HG03175 (cell line): ENCODE measurements around the gene ATP5F1E.
"Not testable (repeated sequence)": the region's sequence is repeated elsewhere in the genome, so short reads cannot be mapped to it uniquely, and the experiment has no call there.

ENCODE experiments used
- ATAC-seq: cut with Tn5 transposase; IDR thresholded peaks from one replicate; pipeline ENCODE4 v1.9.1; 2021; ENCODE audit warnings: mild to moderate bottlenecking, moderate library complexity; ENCODE audit not compliant: unreplicated experiment

ATP5F1E gene

GRCh38 chr20:59022754-59023153, 9.4 kb downstream of the ATP5F1E start:
- ATAC-seq: no peak

GRCh38 chr20:59020938-59021551, 11.1 kb downstream of the ATP5F1E start:
- no peak for ATAC-seq

DNA sequence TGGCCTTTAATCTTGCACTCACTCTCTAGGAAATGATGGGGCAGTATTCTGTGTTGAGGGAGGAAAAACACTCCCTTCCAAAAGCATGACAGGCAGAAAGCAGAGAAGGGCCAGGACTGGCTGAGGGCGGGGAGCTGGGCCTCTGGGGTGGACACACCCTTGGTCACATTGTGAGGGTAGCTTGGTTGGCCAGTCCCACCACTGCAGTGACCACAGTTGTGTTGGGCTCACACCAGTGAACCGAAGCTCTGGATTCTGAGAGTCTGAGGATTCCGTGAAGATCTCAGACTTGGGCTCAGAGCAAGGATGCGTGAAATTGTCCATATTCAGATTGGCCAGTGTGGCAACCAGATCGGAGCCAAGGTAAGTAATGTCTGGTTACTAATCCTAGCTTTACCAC, 12.9 kb downstream of the ATP5F1E start, which contains the start of gene TUBB1:
Gene TUBB1, plus strand, starts transcription at position 213 of the 400 bp plus-strand sequence. Its CDS starts 94 bp downstream, at position 307.
- no peak for ATAC-seq

DNA sequence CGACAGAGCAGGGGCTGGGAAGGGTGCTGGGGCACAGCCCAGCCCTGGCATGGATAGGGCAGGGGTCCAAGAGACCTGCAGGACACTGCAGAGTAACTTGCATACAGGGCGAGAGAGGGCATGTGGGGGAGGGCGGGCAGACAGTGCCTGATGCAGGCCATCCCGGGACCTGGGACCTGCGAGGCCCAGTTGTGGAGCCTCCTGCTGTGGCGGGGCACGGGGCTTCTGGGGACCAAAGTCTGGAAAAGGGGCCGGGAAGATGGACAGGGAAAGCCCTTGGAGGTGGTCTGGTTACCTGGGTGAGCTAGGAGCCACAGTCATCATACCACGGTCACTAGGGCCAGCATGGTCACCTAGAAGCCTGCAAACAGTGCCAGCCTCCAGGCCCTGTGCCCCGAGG, 13.3 kb downstream of the ATP5F1E start:
- ATAC-seq: no peak

- no peak for ATAC-seq
These were observed 14.5 kb downstream of the ATP5F1E start for GRCh38 chr20:59017493-59018231.

DNA sequence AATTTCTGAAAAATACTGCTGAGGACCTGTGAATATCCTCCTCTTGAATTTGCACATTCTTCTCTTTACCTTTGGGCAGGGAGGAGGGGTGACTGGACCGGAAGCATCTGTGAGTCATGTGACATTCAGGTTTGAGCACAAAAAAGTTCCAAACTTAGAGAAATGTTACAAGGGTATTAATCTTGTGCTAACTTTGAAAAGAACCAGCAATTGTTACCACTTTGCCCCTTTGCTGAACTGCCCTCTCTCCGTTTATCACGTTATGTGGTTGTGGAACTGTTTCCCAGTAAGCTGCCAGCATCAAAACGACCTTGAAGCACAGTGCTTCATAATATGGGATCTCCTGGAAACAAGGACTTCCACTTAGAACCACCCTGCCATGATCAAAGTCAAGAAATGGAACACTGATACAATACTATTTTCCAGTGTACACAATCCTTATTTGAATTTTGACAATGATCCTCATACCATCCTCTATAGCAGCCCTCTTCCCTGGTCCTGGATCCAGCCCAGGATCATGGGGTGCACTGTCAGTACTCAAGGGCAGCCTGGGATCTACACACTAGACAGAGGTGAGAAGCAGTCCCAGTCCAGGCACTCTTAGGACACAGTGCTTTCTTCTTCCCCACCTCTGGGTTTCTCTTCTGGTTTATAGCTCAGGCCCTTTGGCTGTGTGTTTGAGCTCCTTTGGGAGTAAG, 15.2 kb downstream of the ATP5F1E start:
- no peak for ATAC-seq

DNA sequence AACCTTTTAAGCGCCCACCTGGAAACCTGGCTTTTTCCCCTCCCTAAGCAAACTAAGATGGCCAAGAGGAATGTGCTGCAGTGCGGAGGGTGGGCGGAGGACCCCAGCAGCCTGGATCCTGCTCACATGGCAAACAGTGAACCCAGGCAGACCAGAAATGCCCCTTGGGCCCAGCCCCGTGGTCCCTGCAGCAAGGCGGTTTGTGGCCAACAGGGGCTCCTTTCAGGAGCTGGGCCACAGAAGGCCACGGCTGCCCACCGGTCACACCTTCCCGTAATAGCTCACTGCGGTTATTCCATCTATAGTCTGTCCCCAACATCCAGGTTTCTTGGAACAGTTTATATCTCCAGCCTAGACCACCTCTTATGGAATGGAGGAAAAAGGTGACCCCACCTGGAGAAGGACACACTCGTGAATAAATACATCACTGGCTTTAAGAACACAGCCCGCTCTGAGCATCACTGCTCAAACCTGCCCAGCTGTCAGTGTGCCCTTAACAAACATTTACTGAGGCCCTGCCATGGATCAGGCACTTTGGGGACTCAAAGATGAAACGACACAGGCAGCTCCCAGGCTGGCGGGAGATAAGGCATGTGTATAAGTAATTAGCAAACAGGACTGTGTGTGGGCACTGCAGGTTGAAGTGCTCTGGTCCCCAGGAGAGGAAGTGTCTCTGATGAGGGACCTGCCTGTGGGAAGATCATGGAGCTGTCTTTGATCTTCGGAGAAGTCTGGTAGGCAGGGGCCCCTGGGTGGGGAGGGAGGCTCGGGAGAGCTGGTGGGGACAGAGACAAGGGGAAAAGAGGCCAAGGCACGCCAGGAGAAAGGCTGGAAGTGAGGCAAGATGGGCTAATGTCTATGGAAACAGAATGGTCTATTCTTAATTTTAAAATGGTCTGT, 16.1 kb downstream of the ATP5F1E start:
- no peak for ATAC-seq

DNA sequence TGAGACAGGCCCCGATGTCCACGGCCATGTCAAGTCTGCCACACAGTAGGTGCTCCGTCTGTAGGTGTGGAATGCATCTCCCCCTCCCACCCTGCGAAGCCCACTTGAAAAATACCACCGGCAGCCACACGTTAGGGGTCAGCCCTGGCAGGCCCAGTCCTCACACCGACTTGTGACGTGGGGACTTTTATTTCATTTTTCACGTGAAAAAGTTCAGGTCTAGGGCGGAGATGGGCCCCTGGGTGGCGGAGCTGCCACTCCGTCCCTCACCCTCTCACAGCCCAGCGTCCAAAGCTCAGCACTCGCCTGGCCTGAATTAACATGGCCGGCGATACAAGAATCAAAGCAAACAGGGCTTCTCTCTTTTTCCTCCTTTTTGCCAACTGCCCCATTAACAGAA, 16.7 kb downstream of the ATP5F1E start:
- ATAC-seq: no peak

GRCh38 chr20:59014680-59015389, 17.3 kb downstream of the ATP5F1E start:
- ATAC-seq: no peak

DNA sequence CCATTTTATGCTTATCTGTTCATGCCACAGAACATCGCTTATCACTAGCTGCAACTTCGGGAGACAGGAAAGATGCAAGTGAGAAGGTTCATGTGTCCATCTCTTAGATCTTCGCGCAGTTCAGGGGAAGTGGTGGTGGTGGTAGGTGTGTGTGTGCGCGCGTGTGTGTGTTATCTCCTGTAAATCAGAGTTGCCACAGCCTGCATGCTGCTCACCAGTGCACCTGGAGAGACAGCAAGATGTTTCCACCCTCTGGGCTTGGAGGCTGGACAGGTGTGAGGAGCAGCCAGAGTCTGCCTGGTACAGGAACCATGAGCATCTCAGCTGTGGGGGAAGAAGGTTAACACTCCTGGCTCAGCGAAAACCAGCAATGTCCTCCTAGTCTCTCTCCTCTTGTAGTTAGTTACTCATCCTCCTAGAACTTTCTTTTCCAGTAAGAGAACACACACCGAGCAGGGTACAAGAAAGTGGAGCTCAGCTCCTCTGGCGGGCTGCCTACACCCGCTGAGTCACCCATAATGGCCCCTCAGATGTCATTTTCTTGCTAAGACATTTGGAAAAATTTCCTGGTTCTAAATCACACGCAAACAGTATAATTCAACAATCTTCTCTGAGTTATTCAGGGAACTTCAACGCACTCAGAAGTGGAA, 18.1 kb downstream of the ATP5F1E start:
- ATAC-seq: no peak

- no peak for ATAC-seq
These were observed 18.8 kb downstream of the ATP5F1E start for GRCh38 chr20:59013031-59013951.

GRCh38 chr20:59011874-59012157, 20.3 kb downstream of the ATP5F1E start:
- ATAC-seq: not testable (repeated sequence)

DNA sequence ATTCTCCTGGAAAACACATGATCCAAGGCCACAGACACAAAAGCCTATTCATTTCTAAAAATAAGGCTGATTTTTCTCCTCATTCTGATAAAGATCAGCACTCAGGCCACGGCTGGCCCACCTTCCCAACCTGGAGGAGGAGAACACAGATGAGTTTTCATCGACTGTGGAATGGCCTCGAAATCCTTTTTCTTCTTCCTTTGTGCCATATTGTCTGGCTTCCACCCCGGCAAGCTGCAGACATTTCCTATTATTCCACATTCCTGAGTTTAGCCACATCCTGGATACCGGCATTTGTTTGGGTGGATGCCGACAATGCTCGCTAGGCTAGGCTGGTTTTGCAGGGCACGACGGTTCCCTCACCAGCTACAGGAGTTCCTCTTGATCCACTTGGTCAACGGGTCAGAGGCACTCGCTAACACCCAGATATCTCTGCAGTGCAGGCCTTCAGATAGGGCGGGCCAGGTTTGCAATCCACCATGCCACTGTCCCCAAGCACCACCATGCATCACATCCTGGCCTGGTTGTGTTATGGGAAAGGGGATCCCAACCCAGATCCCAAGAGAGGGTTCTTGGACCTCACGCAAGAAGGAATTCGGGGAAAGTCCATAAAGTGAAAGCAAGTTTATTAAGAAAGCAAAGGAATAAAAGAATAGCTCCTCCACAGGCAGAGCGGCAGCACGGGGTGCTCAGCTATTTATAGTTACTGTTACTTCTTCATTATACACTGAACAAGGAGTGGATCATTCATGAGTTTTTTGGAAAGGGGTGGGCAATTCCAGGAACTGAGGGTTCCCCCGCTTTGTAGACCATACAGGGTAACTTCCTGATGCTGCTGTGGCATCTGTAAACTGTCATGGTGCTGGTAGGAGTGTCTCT, 20.9 kb downstream of the ATP5F1E start:
- ATAC-seq: no peak

DNA sequence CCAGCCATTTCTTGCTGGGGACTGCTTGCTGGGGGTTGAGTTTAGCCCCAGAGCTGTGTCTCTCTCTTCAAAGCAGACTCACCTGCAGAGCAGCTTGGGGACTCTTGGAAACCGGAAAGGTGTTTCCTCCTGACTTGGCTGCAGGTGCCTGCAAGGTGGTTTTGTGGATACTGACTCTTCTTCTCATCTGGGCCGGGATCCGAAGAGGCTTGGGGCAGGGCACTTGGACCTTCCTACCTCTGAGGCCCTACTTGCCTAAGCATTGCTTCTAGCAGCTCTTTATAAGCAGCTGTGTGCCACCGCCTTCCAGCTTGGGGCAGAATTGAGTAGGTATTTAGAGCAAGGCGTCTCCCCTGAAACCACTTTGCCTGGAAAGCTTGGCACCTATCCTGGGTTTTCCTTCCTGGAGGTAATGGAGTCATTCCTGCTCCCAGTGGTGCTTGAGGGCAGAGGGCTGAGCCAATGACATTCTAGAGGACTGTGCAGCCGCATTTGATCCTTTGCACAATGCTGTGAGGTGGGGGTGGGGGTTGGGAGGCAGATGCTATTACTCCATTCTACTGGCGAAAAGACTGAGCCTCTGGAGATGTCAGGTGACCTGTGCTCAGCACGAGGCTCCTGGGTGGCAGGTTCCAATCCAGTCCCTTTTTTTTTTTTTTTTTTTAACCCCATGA, 21.7 kb downstream of the ATP5F1E start:
- ATAC-seq: no peak

- no peak for ATAC-seq
These were observed 23.3 kb downstream of the ATP5F1E start for GRCh38 chr20:59008715-59009336.

DNA sequence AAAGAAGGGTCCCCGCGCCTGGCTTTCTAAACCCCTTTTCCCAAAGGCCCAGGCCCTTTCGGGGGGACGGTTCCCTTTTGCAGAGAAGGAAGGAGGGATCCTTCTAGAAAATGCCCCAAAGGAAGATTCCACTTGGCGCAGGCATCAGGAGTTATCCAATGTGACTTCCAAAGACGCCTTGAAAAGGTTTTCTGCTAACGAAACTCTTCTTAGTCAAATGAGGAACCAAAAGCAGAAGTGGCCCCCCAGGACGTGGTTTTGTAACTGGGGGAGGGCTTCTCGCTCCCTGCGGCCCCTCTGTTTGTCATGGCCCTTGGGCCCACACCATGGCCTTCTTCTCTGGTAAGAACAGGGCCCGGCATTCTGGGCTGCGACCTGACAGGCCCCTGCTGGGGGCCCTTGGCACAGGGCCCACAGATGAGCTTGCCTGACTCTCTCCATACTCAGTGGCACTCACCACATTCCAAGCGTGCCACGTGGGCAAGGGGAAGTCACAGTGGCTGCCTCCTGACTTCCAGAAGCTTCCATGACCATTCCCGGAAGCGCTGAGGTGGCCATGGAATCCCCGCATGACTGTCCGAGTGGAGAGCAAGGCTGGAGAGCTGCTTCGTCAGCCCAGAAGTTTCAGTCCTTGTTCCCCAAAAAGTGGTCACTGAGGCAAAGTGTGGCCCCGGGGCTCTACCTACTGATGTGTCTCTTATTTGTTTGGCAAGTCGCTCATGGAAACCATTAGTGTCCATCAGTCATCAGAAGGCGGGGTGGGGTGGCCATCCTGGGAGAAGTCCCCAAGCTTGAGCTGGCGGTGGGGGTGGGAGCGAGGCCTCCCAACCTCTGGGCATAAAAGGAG, 24.2 kb downstream of the ATP5F1E start:
- peak; percentile 36 for ATAC-seq
